Activated T-helper 17 cell treated with anti-CD3 and anti-CD28 coated beads, Interleukin-2, amount 50 U/mL, for 72 hours (primary cell): Measurements from ENCODE around the gene TACC2. TPM values are rescaled to one million over a fixed set of nuclear protein-coding genes. Genes with fewer than 3 reads are reported as not detected.

ENCODE experiments used
- ATAC-seq: fragments of 150-1000 bp; cut with Tn5 transposase; replicated peaks from 2 replicates; pipeline ENCODE4 v1.10.0; 2021; ENCODE audit warnings: mild to moderate bottlenecking, moderate library complexity
- H3K27ac Mint-ChIP-seq: one replicate; pipeline ENCODE4 v1.8.0; 2022; ENCODE audit warnings: mixed read lengths
- H3K27me3 Mint-ChIP-seq: one replicate; pipeline ENCODE4 v1.8.0; 2022; ENCODE audit warnings: mixed read lengths
- H3K36me3 Mint-ChIP-seq: one replicate; pipeline ENCODE4 v1.8.0; 2022; ENCODE audit warnings: low read depth, mild to moderate bottlenecking, mixed read lengths
- H3K4me1 Mint-ChIP-seq: one replicate; pipeline ENCODE4 v1.8.0; 2022; ENCODE audit warnings: mixed read lengths
- H3K4me3 Mint-ChIP-seq: one replicate; pipeline ENCODE4 v1.8.0; 2022; ENCODE audit warnings: mild to moderate bottlenecking, mixed read lengths
- H3K9me3 Mint-ChIP-seq: one replicate; pipeline ENCODE4 v1.8.0; 2022; ENCODE audit warnings: mixed read lengths
- total RNA-seq, 2 donors: library from RNA; stranded (reverse); gene quantifications; one replicate each; pipeline ENCODE4 v1.2.3, GENCODE V29; 2022

Gene TACC2
- total RNA-seq, 2 donors from 2014 or later: not detected

DNA sequence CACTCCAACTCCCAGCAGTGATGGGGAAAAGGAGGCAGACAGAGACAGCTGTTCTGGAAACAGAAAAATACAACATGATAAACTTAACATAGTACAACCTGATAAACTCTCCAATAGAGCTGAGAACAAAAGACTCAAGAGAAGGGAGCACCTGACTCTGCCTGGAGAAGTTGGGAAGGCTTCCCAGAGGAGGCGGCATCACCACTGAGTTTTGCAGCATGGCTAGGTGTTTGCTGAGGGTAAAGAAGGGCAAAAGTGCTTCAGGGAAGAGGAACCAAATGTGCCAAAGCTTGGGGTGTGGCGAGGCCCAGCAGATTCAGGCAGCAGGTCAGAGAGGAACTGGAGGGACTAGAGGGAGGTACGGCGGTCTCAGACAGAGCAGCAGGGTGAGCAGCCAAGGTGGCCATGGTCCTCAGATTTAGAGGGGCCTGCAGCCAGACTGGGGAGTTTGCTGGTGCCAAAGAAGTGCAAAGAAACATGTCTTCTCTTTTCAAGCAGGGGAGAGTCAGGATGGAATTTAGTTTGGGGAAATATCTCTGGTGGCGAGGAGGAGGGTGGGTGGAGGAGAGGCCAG is 162.2 kb downstream of the TACC2 start:
- Mint-ChIP-seq H3K36me3 (no peaks in the 10 kb centered on the region), H3K27me3 (peaks cover 11% of the 10 kb centered on the region), H3K27ac (no peak overlapping the region), H3K4me3 (no peak overlapping the region), H3K4me1 (no peaks in the 10 kb centered on the region), H3K9me3 (no peaks in the 10 kb centered on the region)
- no peak for ATAC-seq

DNA sequence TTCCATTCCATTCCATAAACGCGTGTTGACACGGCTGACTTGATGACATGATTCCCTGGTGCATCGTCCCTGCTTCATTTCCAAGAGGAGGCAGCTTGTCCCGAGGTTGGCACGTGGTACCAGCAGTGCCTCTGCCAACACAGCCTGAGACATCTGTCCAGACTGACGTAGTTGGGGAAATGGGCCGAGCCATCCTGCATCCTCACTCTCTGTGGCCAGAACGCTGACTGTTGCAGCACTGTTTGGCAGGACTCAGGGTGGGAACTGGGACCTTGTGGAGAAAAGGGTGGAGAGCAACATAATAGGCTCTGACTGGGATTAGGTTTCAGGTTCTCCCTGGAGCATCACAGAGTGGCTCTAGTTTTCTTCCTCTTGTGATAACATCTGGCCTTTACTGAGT is 163.6 kb downstream of the TACC2 start:
- H3K9me3 Mint-ChIP-seq: no peaks in the 10 kb centered on the region
- H3K4me3 Mint-ChIP-seq: no peak overlapping the region
- H3K27ac Mint-ChIP-seq: no peak overlapping the region
- H3K4me1 Mint-ChIP-seq: no peaks in the 10 kb centered on the region
- no peaks in the 10 kb centered on the region for H3K36me3 Mint-ChIP-seq
- ATAC-seq: no peak
- peaks cover 21% of the 10 kb centered on the region for H3K27me3 Mint-ChIP-seq

DNA sequence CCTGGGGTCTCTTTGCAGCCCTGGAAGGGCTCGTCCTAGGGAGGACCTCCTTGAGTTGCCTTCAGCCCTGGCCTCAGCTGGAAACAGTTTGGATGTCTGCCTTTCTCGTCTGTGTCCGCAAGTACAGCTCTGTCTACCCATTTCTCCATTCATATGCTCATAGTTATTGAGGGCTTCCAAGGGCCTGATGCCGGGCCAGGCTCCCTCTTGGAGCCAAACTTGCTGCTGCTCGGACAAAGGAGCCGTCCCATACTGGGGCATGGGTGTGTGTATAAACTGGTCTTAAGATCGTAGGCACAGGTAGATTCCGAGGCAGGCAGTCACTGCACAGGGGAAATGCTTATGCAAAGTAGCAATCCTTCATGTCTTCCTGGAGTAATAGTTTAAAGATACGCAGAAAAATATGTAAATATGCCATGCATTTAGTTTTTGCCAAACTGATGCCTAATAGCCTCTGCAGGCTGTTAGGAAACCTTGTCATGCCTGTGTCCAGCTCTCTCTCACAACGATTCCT is 165.1 kb downstream of the TACC2 start:
- no peaks in the 10 kb centered on the region for H3K9me3 Mint-ChIP-seq
- H3K27ac Mint-ChIP-seq: no peak overlapping the region
- H3K4me1 Mint-ChIP-seq: no peaks in the 10 kb centered on the region
- H3K36me3 Mint-ChIP-seq: no peaks in the 10 kb centered on the region
- H3K4me3 Mint-ChIP-seq: no peak overlapping the region
- H3K27me3 Mint-ChIP-seq: peaks cover 30% of the 10 kb centered on the region
- ATAC-seq: no peak

DNA sequence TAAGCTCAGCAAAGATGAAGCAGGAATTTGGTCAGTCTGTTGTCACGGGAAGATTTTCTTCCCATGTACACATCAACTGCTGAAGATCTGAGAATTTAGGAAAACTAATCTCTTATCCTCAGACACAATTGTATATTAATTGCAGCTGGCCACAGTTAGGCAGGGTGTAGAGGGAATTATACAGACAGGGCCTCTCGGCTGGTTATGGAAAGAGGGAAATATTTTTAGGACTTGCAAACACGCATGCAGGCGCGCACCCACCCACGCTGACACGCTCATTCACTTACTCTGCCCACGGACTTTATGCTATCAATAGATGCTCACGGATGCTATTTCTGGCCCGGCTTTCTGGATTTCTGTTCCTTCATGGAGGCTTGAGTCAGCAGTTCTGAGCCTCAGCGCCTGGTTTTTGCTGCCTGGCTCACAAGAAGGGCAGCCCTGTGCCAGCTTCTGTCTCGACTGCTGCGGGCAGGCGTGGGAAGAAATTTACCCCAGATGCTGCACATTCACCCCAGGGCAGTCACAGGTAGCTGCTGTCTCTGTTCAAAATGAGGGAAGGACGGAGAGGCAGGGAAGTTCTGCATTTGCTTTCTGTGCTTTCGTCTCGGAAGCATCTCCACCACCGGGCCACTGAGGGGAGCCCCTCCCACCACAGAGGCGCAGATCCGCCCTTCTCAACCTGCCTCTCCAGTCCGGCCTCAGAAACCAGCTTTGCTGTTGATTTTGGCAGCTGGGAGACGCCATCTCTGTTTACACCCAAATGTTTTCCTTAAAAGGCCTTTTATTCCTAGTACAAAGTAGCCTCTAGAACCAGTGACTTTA is 165.8 kb downstream of the TACC2 start:
- Mint-ChIP-seq H3K27me3 (peaks cover 32% of the 10 kb centered on the region), H3K36me3 (no peaks in the 10 kb centered on the region), H3K4me1 (no peaks in the 10 kb centered on the region), H3K9me3 (no peaks in the 10 kb centered on the region), H3K27ac (no peak overlapping the region), H3K4me3 (no peak overlapping the region)
- no peak for ATAC-seq

DNA sequence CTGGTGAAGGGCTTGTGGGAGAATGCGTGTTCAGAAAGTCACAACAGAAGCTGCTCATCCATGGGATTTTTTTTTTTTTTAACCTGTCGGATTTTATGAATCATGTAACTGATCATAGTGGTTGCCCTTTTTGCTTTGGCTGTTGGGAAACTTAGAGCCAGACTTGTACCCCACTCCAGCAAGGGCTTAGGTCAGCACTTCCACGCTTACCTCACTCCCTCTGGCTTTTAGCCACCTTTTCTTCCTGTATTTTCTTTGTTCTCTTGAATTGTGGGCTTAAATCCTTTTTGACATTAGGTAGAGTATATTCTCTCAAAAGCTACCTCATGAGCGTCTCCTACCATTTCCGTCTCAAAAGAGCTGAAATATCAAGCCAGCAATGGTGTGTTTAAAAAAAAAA is 168.5 kb downstream of the TACC2 start:
- Mint-ChIP-seq H3K27me3 (peaks cover 50% of the 10 kb centered on the region), H3K4me3 (no peak overlapping the region), H3K4me1 (no peaks in the 10 kb centered on the region), H3K36me3 (no peaks in the 10 kb centered on the region), H3K27ac (no peak overlapping the region), H3K9me3 (no peaks in the 10 kb centered on the region)
- ATAC-seq: no peak

DNA sequence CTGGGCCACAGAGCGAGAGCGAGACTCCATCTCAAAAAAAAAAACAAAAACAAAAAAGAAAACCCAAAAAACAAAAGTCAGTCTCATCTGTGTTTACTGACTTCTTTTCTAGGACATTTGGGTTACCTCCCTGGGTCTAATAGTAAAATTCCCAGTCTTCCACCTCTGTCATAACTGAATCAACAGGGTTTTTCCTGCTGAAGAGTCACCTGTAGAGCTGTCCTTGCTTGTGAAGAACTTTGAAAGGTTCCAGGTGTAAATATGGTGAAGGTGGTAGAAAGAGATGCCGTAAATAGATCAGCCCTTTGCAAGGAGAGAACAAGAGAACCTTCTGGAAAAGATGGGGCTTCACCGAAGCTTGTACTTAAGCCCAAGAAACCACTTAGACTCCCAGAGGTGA is 169.4 kb downstream of the TACC2 start:
- no peaks in the 10 kb centered on the region for H3K36me3 Mint-ChIP-seq
- no peak for ATAC-seq
- H3K9me3 Mint-ChIP-seq: no peaks in the 10 kb centered on the region
- no peak overlapping the region for H3K27ac Mint-ChIP-seq
- peaks cover 48% of the 10 kb centered on the region for H3K27me3 Mint-ChIP-seq
- no peak overlapping the region for H3K4me3 Mint-ChIP-seq
- no peaks in the 10 kb centered on the region for H3K4me1 Mint-ChIP-seq

DNA sequence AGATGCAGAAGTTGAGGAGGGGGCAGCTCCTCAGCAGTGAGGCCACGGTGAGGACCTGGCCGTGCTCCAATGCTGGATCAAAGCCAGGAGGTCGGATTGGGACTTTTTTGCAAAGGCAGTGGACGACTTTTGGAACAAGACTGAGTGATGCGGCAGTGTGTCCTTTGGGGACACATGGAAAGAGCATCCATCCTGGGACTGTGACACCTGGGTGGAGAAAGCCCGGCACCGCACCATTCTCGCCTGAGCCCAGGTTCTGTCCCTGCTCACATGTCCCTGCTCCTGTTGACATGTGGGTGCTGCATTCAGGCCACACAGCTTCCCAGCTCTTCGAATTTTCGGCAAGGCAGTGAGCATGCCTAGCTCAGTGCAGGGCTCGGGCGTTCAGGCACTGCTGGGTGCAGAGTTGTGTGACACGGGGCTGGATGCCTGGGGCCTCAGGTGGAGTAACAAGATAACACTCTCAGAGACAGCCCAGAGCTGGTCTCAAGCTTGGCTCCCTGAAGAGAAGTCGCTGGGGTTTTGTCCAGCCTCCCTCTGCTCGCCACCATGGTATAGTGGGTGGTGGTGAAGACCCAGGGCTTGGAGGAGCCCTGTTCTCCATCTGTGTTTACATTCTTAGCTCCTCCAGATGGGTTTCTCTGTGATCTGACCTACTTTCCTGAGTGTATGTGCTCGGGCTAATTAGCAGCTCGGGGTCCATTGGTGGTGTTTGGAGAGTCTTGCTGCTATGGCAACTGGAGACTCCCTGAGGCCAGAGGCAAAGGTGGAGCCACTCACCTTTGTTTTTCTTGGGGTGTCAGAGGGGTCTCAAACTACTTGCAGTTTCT is 170.4 kb downstream of the TACC2 start:
- H3K9me3 Mint-ChIP-seq: no peaks in the 10 kb centered on the region
- H3K27me3 Mint-ChIP-seq: peaks cover 46% of the 10 kb centered on the region
- H3K4me3 Mint-ChIP-seq: no peak overlapping the region
- H3K36me3 Mint-ChIP-seq: no peaks in the 10 kb centered on the region
- no peak overlapping the region for H3K27ac Mint-ChIP-seq
- no peak for ATAC-seq
- H3K4me1 Mint-ChIP-seq: no peaks in the 10 kb centered on the region

DNA sequence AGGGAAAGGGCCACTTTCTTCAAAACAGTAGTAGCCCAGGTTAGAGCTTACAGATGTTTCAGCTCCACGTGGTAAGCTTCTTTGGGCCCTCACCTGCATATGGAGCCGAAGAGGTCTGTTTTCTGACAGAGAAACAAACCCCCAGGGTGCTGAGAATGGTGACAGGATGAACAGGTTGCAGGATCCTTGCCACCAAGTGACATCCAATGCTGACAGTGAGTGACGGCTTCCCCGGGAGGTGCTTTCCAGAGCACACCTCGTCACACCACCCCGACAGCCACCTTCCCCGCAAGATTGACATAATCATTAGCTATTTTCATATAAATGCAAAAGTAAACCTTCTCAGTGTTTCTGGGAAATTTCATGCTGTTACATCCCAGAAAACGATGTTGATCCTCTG is 172.8 kb downstream of the TACC2 start:
- Mint-ChIP-seq H3K9me3 (no peaks in the 10 kb centered on the region), H3K4me1 (no peaks in the 10 kb centered on the region), H3K27ac (no peak overlapping the region), H3K4me3 (no peak overlapping the region), H3K36me3 (no peaks in the 10 kb centered on the region), H3K27me3 (peaks cover 58% of the 10 kb centered on the region)
- ATAC-seq: no peak

DNA sequence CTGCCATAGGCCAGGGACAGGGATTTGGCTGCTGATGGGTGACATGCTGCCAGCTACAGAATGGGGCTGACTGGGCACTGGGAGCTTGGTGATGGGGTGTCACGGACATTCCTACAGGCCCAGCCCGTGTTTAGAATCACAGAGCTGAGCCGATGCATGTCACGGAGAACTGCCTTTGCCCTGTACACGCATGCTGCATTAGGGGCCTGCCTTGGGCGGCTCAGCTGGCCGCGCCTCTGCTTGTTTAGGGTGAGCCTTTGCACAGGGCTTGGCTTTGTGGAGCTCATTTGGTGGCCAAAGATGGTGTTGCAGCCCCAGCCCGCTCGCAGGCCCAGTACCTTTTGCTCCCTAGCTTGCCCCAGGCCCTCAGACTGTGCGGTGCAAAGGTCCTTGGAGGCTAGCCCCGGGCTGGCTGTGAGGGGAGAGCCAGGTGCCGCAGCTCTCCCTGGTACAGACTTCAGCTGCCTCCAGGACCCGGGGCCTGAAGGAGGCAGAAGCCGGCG is 173.8 kb downstream of the TACC2 start:
- ATAC-seq: no peak
- Mint-ChIP-seq H3K4me3 (no peak overlapping the region), H3K4me1 (no peaks in the 10 kb centered on the region), H3K36me3 (no peaks in the 10 kb centered on the region), H3K27ac (no peak overlapping the region), H3K27me3 (peaks cover 55% of the 10 kb centered on the region), H3K9me3 (no peaks in the 10 kb centered on the region)

DNA sequence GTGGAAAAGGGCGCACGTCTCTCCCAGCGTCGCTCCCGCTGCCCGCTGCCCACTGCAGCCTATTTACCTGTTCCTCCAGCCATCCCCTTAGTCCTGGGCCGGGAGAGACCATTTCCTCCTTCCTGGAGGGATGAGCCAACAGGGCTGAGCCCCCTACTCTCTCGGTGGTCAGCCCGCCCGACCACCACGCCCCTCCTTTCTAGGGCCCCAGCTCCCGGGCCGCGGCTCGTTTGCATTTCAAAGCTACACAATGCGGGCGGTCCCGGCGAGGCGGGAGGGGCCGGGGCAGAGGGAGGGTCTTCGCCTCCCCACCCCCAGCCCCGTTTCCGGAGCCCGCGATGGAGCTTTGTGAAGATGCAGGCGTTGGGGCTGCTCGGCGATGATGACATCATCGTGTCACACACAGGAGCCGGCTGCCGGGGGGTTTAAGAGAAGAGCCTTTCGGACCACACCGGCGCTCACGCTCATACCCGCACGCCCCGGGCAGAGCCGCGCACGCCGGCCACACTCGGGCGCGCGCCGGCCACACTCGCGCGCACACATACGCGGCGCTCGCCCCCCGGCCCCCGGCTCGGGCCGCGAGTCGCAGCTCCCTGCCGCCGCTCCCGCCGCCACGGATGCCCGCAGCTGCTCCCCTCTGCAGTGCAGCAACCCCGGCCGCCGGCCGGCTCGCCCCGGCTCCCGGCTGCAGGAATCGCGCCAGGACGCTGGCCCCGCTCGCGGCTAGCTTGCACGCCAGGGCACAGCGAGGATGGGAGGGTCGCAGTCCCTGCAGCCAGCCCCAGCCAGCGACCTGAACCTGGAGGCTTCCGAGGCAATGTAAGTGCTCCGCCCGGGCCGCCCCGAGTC is 174.4 kb downstream of the TACC2 start:
- no peaks in the 10 kb centered on the region for H3K9me3 Mint-ChIP-seq
- no peaks in the 10 kb centered on the region for H3K4me1 Mint-ChIP-seq
- no peak for ATAC-seq
- H3K4me3 Mint-ChIP-seq: peak overlapping the region; percentile 14
- peaks cover 53% of the 10 kb centered on the region for H3K27me3 Mint-ChIP-seq
- no peaks in the 10 kb centered on the region for H3K36me3 Mint-ChIP-seq
- no peak overlapping the region for H3K27ac Mint-ChIP-seq

DNA sequence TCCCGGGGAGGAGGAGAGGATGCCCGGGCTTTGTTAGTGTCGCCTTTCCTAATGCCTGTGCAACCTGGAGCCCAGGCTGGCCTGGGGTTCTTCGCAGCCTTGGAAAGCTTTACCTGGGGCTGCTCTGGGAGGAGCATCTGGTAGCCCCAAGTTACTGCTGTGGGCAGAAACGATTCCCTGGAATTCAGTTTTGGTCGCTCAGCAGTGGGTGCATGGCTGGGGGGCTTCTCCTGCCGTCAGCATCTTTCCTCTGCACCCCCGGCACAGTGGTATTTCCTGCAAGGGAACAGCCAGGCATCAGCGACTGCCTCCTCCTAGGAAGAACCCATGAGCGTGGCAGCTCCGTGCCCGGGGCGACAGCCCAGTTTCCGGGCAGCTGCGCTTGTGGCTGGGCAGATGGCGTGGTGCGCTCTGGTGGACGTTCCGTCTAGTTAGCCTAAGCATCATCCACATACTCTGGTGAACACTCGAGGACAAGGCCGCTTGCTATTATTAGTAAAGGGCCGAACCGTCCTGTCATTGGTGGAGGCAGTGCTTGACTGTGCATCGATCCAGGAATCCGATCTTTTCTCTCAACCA is 175.1 kb downstream of the TACC2 start:
- Mint-ChIP-seq H3K27ac (no peak overlapping the region), H3K4me1 (no peaks in the 10 kb centered on the region), H3K36me3 (no peaks in the 10 kb centered on the region), H3K27me3 (peaks cover 47% of the 10 kb centered on the region), H3K9me3 (no peaks in the 10 kb centered on the region), H3K4me3 (peak overlapping the region; percentile 14)
- ATAC-seq: no peak

DNA sequence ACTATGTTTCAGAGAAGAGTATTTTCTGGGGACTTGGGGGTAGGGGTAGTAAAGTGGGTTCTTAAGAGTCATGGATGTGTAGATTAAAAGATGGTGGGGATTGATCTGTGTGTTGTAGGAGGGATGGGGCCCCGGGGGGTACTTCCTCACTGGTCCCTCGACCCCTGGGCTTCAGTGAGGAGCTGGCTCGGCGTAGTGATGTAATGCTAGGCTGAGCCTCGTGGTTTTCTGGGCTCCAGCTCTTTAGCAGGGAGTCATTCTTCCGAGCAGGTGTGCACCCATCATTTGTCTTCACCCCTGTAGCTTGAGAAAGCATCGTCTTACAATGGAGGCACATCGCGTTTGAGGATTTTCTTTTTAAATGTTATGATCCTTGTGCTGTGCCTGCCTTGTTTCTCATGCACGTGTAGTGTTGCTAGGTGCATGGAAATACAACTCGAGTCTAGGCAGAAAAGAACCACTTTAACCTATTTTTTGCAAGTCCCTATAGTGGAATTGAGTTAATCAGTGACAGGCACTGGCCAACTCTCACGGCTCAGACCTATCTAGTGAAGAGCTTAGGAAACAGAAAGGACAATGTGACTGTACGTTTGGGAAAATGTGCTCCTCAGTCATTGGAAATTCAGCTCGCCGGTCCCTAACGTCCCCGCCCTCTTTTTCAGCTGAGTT is 176.0 kb downstream of the TACC2 start:
- H3K36me3 Mint-ChIP-seq: no peaks in the 10 kb centered on the region
- ATAC-seq: no peak
- H3K4me1 Mint-ChIP-seq: no peaks in the 10 kb centered on the region
- H3K27me3 Mint-ChIP-seq: peaks cover 45% of the 10 kb centered on the region
- H3K4me3 Mint-ChIP-seq: no peak overlapping the region
- H3K9me3 Mint-ChIP-seq: no peaks in the 10 kb centered on the region
- H3K27ac Mint-ChIP-seq: no peak overlapping the region
